Suprapubic skin (tissue), 4 donors: ENCODE measurements around the gene KRTAP12-2. TPM values are rescaled to one million over a fixed set of nuclear protein-coding genes. Genes with fewer than 3 reads are reported as not detected.

Experiments used
- DNase-seq, 2 donors: peaks; one replicate each; pipeline ENCODE4 v3.0.0-alpha.2; 2019; ENCODE audit warnings: low spot score in 2 of 2
- H3K27ac ChIP-seq: fragments of 200-600 bp; sonication (generic); one replicate; pipeline ENCODE4 v1.5.1; 2019
- H3K27me3 ChIP-seq: fragments of 200-600 bp; sonication (generic); one replicate; pipeline ENCODE4 v1.5.1; 2019
- H3K36me3 ChIP-seq: fragments of 200-600 bp; sonication (generic); one replicate; pipeline ENCODE4 v1.5.1; 2019
- H3K4me1 ChIP-seq: fragments of 200-600 bp; sonication (generic); one replicate; pipeline ENCODE4 v1.5.1; 2019
- H3K4me3 ChIP-seq: fragments of 200-600 bp; sonication (generic); one replicate; pipeline ENCODE4 v1.5.1; 2019; ENCODE audit warnings: mild to moderate bottlenecking
- H3K9me3 ChIP-seq: fragments of 200-600 bp; sonication (generic); one replicate; pipeline ENCODE4 v1.5.1; 2019
- EP300 ChIP-seq: sonication (generic); formaldehyde crosslinking; IDR thresholded peaks from one replicate; pipeline ENCODE4 v1.6.1; 2017; ENCODE audit warnings: antibody characterized with exemption
- POLR2A ChIP-seq, 2 donors: fragments of 450-650 bp; IDR thresholded peaks; one replicate each; pipeline ENCODE4 v1.6.1; 2017; ENCODE audit warnings: antibody characterized with exemption in 2 of 2, mild to moderate bottlenecking in 2 of 2, moderate library complexity in 2 of 2
- POLR2AphosphoS5 ChIP-seq, 3 donors: sonication (generic); formaldehyde crosslinking; IDR thresholded peaks; one replicate each; pipeline ENCODE4 v1.6.1; 2017; ENCODE audit warnings: antibody characterized with exemption in 3 of 3
- WGBS: methylation state at CpG from one replicate; pipeline ENCODE4 v1.1.5; 2018; 5-methylcytosine and 5-hydroxymethylcytosine counted together
- total RNA-seq, 4 donors: library from RNA; depleted of rRNA; stranded (reverse); fragments of >200 nt; gene quantifications; one replicate each; pipeline ENCODE4 v1.1.0, GENCODE V29; 2016
- TF ChIP-seq, protein P1 (sequence below), 2 donors: fragments of 200-600 bp in 1 of 2; fragments of 450-650 bp in 1 of 2; sonication (generic) in 1 of 2; IDR thresholded peaks; one replicate each; pipeline ENCODE4 v1.5.1; 2016 to 2019; ENCODE audit warnings: antibody characterized with exemption in 2 of 2, mild to moderate bottlenecking in 1 of 2, moderate library complexity in 1 of 2

KRTAP12-2 gene, protein sequence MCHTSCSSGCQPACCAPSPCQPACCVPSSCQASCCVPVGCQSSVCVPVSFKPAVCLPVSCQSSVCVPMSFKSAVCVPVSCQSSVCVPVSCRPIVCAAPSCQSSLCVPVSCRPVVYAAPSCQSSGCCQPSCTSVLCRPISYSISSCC
- total RNA-seq = 10 to 100 TPM in 1 of 4 donors, 1 to 10 TPM in 2, not detected in 1; 5.6 to 29.3 (median 8.2) TPM

DNA sequence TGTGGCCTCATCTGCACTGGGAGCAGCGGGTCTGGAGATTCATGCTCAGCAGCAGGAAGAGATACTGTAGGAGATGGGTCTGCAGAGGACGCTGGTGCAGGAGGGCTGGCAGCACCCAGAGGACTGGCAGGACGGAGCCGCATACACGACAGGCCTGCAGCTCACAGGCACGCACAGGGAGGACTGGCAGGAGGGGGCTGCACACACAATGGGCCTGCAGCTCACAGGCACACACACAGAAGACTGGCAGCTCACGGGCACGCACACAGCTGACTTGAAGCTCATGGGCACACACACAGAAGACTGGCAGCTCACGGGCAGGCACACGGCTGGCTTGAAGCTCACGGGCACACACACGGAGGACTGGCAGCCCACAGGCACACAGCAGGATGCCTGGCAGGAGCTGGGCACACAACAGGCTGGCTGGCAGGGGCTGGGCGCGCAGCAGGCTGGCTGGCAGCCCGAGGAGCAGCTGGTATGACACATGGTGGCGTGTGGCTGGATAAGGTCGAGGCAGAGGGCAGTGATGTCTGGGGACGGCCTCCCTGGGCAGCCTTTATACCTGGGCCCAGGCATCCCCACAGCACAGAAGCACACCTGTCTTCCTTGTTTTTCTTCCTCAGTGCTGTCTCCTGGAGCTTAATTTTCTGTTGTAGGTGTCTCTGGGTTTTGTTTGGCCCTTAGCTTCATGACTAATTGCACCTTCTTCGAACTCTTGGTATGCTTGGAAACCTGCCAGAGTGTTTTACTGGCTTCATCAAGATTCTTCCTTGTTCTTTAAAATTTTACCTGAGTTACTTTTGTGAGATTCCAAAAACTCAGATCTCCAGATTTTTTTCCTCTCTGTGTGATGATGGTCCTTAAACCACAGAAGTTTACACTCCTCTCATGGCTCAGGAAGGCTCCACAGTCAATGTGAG lies at the start of gene KRTAP12-2:
Gene KRTAP12-2, minus strand, starts transcription at position 527 of the 920 bp plus-strand sequence. Its CDS starts 41 bp downstream, at position 486.
- no peak within 1 kb of the TSS for H3K27ac ChIP-seq
- H3K36me3 ChIP-seq = no peaks in the 10 kb centered on the region
- DNase-seq = no peak
- H3K4me1 ChIP-seq = no peaks in the 10 kb centered on the region
- WGBS = 57% methylated on average over 13 of the region's 19 CpGs
- H3K4me3 ChIP-seq = no peak within 1 kb of the TSS
- H3K9me3 ChIP-seq = peaks cover 10% of the 10 kb centered on the region
- TF ChIP-seq, protein P1, sequence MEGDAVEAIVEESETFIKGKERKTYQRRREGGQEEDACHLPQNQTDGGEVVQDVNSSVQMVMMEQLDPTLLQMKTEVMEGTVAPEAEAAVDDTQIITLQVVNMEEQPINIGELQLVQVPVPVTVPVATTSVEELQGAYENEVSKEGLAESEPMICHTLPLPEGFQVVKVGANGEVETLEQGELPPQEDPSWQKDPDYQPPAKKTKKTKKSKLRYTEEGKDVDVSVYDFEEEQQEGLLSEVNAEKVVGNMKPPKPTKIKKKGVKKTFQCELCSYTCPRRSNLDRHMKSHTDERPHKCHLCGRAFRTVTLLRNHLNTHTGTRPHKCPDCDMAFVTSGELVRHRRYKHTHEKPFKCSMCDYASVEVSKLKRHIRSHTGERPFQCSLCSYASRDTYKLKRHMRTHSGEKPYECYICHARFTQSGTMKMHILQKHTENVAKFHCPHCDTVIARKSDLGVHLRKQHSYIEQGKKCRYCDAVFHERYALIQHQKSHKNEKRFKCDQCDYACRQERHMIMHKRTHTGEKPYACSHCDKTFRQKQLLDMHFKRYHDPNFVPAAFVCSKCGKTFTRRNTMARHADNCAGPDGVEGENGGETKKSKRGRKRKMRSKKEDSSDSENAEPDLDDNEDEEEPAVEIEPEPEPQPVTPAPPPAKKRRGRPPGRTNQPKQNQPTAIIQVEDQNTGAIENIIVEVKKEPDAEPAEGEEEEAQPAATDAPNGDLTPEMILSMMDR (IDR thresholded peaks at IDR 0.05) = no peak
- TF ChIP-seq POLR2A (IDR thresholded peaks at IDR 0.05) (no peak), POLR2AphosphoS5 (IDR thresholded peaks at IDR 0.05) (no peak), EP300 (no peak)
- H3K27me3 ChIP-seq = no peaks in the 10 kb centered on the region

DNA sequence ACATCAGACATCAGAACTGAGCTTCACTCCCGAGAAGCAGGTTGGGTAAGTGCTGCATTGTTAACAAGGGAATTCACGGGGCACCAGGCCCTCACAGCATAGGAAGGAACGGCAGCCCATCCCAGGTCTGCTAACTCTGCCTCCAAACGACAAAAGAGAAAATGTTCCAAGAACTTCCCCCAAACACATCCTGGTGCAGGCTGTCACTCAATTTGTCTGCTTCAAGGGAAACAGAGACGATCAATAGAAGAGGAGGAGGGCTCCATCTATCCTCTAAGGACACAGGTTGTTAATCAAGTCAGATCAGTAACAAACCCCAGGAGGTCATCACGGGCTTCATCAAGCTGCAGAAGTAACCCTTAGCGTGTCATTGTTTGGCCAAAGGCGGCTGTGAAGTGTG lies 48.2 kb upstream of the KRTAP12-2 start:
- Histone ChIP-seq H3K4me1 (peaks cover 23% of the 10 kb centered on the region), H3K4me3 (no peak overlapping the region), H3K9me3 (no peaks in the 10 kb centered on the region), H3K27ac (no peak overlapping the region), H3K27me3 (peaks cover 55% of the 10 kb centered on the region), H3K36me3 (no peaks in the 10 kb centered on the region)
- WGBS = 53% methylated on average over 8 of the region's 8 CpGs
- TF ChIP-seq POLR2AphosphoS5 (IDR thresholded peaks at IDR 0.05) (no peak), POLR2A (IDR thresholded peaks at IDR 0.05) (no peak), EP300 (no peak)
- TF ChIP-seq, protein P1 (IDR thresholded peaks at IDR 0.05) = no peak
- peak in 1 of 2 donors; percentile 8 for DNase-seq

DNA sequence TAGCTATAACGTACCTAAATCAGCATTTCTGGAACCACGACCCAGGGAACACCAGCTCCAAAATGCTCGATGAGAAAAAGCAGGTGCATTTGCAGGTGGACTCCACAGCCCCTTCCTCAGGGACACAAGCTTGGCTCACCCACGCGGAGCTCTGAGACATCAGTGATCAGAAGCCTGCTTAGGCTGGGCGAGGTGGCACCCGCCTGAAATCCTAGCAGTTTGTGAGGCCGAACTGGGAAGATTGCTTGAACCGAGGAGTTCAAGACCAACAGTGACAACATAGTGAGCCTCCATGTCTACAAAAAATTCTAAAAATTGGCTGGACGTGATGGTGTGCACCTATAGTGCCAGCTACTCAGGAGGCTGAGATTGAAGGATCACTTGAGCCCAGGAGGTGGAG lies 47.1 kb upstream of the KRTAP12-2 start:
- no peaks in the 10 kb centered on the region for H3K36me3 ChIP-seq
- H3K27me3 ChIP-seq = peaks cover 64% of the 10 kb centered on the region
- H3K4me1 ChIP-seq = peaks cover 34% of the 10 kb centered on the region
- no peak overlapping the region for H3K27ac ChIP-seq
- DNase-seq = peak in 1 of 2 donors; percentile 34
- H3K4me3 ChIP-seq = no peak overlapping the region
- no peaks in the 10 kb centered on the region for H3K9me3 ChIP-seq
- 89% methylated on average over 8 of the region's 10 CpGs for WGBS
- TF ChIP-seq POLR2AphosphoS5 (IDR thresholded peaks at IDR 0.05) (no peak), POLR2A (IDR thresholded peaks at IDR 0.05) (no peak), EP300 (no peak)
- TF ChIP-seq, protein P1 (IDR thresholded peaks at IDR 0.05) = no peak

DNA sequence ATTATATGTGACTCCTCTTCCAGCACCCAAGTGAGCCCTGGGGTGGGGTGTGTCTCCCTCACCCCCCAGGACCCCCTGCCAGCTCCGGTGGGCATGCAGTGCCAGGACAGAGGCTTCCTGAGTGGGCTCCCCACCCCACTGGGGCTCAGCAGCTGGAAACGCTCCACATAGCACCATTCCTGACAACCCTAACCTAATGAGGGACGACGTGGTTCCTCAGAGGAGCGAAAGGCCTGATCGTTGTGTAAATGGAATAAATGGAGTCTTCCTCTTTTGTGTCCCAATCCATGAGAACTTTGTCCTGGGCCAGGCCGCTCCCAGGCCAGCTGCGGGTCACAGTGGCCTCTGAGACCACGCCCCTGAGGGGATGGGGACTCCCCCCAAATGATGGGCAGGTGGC lies 46.4 kb upstream of the KRTAP12-2 start:
- TF ChIP-seq POLR2A (IDR thresholded peaks at IDR 0.05) = no peak
- no peak for TF ChIP-seq POLR2AphosphoS5 (IDR thresholded peaks at IDR 0.05)
- TF ChIP-seq EP300 = no peak
- TF ChIP-seq, protein P1 (IDR thresholded peaks at IDR 0.05) = no peak
- no peak overlapping the region for H3K4me3 ChIP-seq
- DNase-seq = peak in 1 of 2 donors; percentile 47
- peaks cover 64% of the 10 kb centered on the region for H3K27me3 ChIP-seq
- H3K4me1 ChIP-seq = peaks cover 39% of the 10 kb centered on the region
- no peak overlapping the region for H3K27ac ChIP-seq
- H3K9me3 ChIP-seq = no peaks in the 10 kb centered on the region
- 61% methylated on average over 9 of the region's 9 CpGs for WGBS
- H3K36me3 ChIP-seq = no peaks in the 10 kb centered on the region
